ENCODE data around the gene LEF1. TPM values are rescaled to one million over a fixed set of nuclear protein-coding genes. Genes with fewer than 3 reads are reported as not detected.

Gene LEF1
- total RNA-seq, 1 experiment from 2014 or later, result 2.0 TPM

DNA sequence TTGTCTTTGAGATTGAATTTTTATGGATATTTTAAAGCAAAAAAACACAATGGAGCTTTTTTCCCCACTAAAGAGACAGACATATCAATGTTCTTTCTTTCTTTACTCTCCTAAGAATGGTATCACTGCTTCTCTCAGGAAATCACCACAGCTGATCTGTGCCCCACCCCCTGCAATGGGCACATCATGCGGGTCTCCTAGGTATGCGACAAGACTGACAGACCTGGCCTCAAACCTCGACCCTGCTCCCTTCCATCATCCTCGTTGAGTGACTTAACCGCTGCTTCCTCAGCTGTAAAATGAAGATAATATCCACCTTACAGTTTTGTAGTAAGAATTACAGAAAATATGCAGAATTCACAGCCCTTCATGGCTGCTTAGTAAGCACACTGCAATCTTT lies 58.3 kb downstream of the LEF1 start:
- DNase-seq (ENCODE audit: unreplicated experiment), result no peak
- intact Hi-C loops (cut with micrococcal nuclease), result no loop called here
- Mint-ChIP-seq H3K27ac (ENCODE audit: low read depth, unreplicated experiment) (no peak overlapping the region), H3K27me3 (ENCODE audit: insufficient read depth, unreplicated experiment) (peaks cover 19% of the 10 kb centered on the region), H3K36me3 (ENCODE audit: insufficient read depth, unreplicated experiment) (no peaks in the 10 kb centered on the region), H3K9me3 (ENCODE audit: unreplicated experiment) (no peaks in the 10 kb centered on the region), H3K4me3 (ENCODE audit: unreplicated experiment) (no peak overlapping the region), H3K4me1 (ENCODE audit: insufficient read depth, unreplicated experiment) (no peaks in the 10 kb centered on the region)
- no TSS peak for BruUV-seq (replicated peaks)
- TF ChIP-seq, protein P1, sequence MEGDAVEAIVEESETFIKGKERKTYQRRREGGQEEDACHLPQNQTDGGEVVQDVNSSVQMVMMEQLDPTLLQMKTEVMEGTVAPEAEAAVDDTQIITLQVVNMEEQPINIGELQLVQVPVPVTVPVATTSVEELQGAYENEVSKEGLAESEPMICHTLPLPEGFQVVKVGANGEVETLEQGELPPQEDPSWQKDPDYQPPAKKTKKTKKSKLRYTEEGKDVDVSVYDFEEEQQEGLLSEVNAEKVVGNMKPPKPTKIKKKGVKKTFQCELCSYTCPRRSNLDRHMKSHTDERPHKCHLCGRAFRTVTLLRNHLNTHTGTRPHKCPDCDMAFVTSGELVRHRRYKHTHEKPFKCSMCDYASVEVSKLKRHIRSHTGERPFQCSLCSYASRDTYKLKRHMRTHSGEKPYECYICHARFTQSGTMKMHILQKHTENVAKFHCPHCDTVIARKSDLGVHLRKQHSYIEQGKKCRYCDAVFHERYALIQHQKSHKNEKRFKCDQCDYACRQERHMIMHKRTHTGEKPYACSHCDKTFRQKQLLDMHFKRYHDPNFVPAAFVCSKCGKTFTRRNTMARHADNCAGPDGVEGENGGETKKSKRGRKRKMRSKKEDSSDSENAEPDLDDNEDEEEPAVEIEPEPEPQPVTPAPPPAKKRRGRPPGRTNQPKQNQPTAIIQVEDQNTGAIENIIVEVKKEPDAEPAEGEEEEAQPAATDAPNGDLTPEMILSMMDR (IDR thresholded peaks at IDR 0.05; ENCODE audit: unreplicated experiment), result no peak
- CTCF ChIA-PET, result interaction anchor here (0.9 kb wide), 1 partner anchor 44 kb away, joined by 4 read pairs; no protein-coding TSS in a partner anchor
- POLR2A ChIA-PET, result no interaction called here

DNA sequence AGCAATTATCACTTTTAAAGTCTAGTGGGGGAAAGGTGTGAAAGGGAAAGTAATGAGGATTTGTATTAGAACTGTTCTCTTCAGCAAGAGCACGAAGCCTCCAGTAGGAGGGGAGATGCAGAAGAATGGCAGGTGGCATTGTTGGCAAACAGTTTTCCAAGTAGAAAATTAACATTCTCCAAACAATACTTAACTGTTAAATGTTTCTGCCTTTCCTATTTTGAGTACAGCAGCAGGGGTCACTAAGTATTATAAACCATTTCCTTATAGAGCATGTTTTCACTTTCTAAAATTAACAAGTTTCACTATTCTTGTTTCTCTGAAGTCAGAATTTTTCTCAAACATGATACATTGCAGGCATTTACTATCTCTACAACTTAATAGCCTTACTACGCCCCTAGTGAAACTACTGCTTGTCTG lies 58.7 kb downstream of the LEF1 start:
- CTCF ChIA-PET, result no interaction called here
- no TSS peak for BruUV-seq (replicated peaks)

DNA sequence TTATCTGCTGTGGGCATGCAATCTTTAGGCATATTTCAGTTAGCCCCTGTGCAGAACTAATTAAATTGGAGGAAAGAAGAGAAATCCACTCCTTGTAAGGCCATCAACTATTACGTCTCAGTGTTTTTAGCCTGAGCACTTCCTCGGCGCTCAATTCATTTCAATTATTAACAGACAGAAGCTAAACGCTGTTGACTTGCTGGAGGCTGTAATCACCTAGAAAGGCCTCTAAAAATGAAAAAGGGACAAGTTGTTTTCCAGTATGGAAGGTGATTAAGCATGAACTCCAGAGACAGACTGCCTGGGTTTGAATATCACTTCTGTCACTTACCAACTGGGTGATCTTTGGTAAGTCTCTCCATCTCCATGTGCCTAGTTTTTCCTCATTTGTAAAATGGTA lies 59.6 kb downstream of the LEF1 start:
- H3K4me3 Mint-ChIP-seq (ENCODE audit: unreplicated experiment), result no peak overlapping the region
- CTCF ChIA-PET, result no interaction called here
- intact Hi-C loops (cut with micrococcal nuclease), result no loop called here
- no peaks in the 10 kb centered on the region for H3K36me3 Mint-ChIP-seq (ENCODE audit: insufficient read depth, unreplicated experiment)
- no TSS peak for BruUV-seq (replicated peaks)
- POLR2A ChIA-PET, result no interaction called here
- no peak for DNase-seq (ENCODE audit: unreplicated experiment)
- no peaks in the 10 kb centered on the region for H3K9me3 Mint-ChIP-seq (ENCODE audit: unreplicated experiment)
- TF ChIP-seq, protein P1 (IDR thresholded peaks at IDR 0.05; ENCODE audit: unreplicated experiment), result no peak
- H3K4me1 Mint-ChIP-seq (ENCODE audit: insufficient read depth, unreplicated experiment), result no peaks in the 10 kb centered on the region
- peaks cover 19% of the 10 kb centered on the region for H3K27me3 Mint-ChIP-seq (ENCODE audit: insufficient read depth, unreplicated experiment)
- no peak overlapping the region for H3K27ac Mint-ChIP-seq (ENCODE audit: low read depth, unreplicated experiment)

More for the DNA sequence above, 58.7 kb downstream of the LEF1 start:
- TF ChIP-seq, protein P1 (IDR thresholded peaks at IDR 0.05; ENCODE audit: unreplicated experiment), result no peak
- POLR2A ChIA-PET, result no interaction called here
- Mint-ChIP-seq H3K4me1 (ENCODE audit: insufficient read depth, unreplicated experiment) (no peaks in the 10 kb centered on the region), H3K27ac (ENCODE audit: low read depth, unreplicated experiment) (no peak overlapping the region), H3K9me3 (ENCODE audit: unreplicated experiment) (no peaks in the 10 kb centered on the region), H3K4me3 (ENCODE audit: unreplicated experiment) (no peak overlapping the region), H3K27me3 (ENCODE audit: insufficient read depth, unreplicated experiment) (peaks cover 19% of the 10 kb centered on the region), H3K36me3 (ENCODE audit: insufficient read depth, unreplicated experiment) (no peaks in the 10 kb centered on the region)
- intact Hi-C loops (cut with micrococcal nuclease), result no loop called here
- no peak for DNase-seq (ENCODE audit: unreplicated experiment)

DNA sequence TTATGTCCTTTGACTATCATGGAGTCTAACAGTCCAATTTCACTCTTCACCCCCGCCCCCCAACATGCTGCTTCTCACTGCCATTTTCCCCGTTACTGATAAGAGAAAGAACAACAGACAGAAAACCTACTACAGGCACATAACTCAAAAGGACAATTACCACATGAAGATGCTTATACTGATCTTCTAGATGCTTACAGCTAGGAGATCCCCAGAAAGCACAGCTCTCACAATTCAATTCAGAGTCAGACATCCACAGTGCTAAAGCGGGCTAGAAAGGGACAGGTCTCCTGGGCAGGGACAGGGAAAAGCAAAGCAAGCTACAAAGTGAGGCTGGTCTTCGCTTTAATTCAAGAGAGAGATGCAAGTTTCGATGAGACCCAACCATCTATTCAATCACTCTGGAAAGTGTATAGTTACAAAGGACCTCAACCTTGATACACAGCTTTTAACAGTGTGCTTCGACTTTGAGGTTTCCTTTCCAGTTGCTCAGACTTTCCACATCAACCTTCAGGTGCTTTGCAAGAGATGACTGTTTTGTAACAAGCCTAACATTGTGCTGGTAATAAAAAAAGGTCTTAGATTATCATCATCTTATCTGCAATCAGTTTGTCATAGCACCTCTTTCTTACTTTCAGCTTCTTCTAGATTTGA lies 60.9 kb downstream of the LEF1 start:
- Mint-ChIP-seq H3K27ac (ENCODE audit: low read depth, unreplicated experiment) (no peak overlapping the region), H3K4me3 (ENCODE audit: unreplicated experiment) (no peak overlapping the region), H3K9me3 (ENCODE audit: unreplicated experiment) (no peaks in the 10 kb centered on the region), H3K27me3 (ENCODE audit: insufficient read depth, unreplicated experiment) (peaks cover 19% of the 10 kb centered on the region), H3K4me1 (ENCODE audit: insufficient read depth, unreplicated experiment) (no peaks in the 10 kb centered on the region), H3K36me3 (ENCODE audit: insufficient read depth, unreplicated experiment) (no peaks in the 10 kb centered on the region)
- DNase-seq (ENCODE audit: unreplicated experiment), result no peak
- ChIA-PET POLR2A (no interaction called here), CTCF (interaction anchor here (0.6 to 0.9 kb wide), 5 partner anchors 10 to 130 kb away, joined by 3 to 5 read pairs (median 3); no protein-coding TSS in a partner anchor)
- BruUV-seq (replicated peaks), result no TSS peak
- intact Hi-C loops (cut with micrococcal nuclease), result no loop called here
- TF ChIP-seq, protein P1 (IDR thresholded peaks at IDR 0.05; ENCODE audit: unreplicated experiment), result no peak
